Activated naive CD4-positive, alpha-beta T cell treated with anti-CD3 and anti-CD28 coated beads, Interleukin-2, amount 50 U/mL, for 72 hours (primary cell): Measurements from ENCODE around the gene STX16. TPM values are rescaled to one million over a fixed set of nuclear protein-coding genes. Genes with fewer than 3 reads are reported as not detected.

Experiments
- ATAC-seq, 2 donors: fragments of 150-1000 bp; cut with Tn5 transposase; 2 replicates each; pipeline ENCODE4 v1.10.0; 2021; ENCODE audit warnings: mild to moderate bottlenecking in 2 of 2, moderate library complexity in 2 of 2
- DNase-seq, 2 donors: peaks; one replicate each; pipeline ENCODE4 v3.0.0; 2021 to 2022; ENCODE audit warnings: low spot score in 2 of 2
- H3K27ac Mint-ChIP-seq, 2 donors: one replicate each; pipeline ENCODE4 v1.8.0; 2022; ENCODE audit warnings: mild to moderate bottlenecking in 2 of 2, mixed read lengths in 2 of 2
- H3K36me3 Mint-ChIP-seq, 2 donors: one replicate each; pipeline ENCODE4 v1.8.0; 2022; ENCODE audit warnings: mixed read lengths in 2 of 2
- H3K9me3 Mint-ChIP-seq, 2 donors: one replicate each; pipeline ENCODE4 v1.8.0; 2022; ENCODE audit warnings: mixed read lengths in 2 of 2
- total RNA-seq, 2 donors: library from RNA; stranded (reverse); gene quantifications; one replicate each; pipeline ENCODE4 v1.2.3, GENCODE V29; 2022

Gene STX16
- total RNA-seq, 2 donors from 2014 or later: 130 to 135 TPM

DNA sequence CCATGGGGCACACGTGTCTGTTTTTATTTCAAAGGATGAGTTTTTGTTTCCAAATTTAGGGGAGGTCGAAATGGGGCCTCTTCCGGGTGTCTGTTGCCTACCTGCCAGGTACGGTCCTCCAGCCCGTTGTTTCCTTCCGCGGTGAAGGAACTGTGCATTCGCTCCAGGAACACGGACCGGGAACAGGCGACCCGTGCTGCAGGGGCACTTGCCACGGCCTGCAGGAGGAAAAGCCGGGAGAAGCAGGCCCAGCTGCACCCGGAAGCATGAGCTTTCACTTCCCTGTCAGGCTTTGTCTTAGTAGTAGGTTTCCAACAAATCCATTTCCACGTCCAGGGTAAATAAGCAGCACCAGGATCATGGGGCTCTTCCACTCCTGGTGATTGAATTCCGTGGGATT, 24.6 kb downstream of the STX16 start:
- no peak for ATAC-seq
- no peak overlapping the region for H3K27ac Mint-ChIP-seq
- peaks cover 8 to 22% of the 10 kb centered on the region in 2 donors for H3K36me3 Mint-ChIP-seq
- no peak for DNase-seq
- no peaks in the 10 kb centered on the region for H3K9me3 Mint-ChIP-seq

DNA sequence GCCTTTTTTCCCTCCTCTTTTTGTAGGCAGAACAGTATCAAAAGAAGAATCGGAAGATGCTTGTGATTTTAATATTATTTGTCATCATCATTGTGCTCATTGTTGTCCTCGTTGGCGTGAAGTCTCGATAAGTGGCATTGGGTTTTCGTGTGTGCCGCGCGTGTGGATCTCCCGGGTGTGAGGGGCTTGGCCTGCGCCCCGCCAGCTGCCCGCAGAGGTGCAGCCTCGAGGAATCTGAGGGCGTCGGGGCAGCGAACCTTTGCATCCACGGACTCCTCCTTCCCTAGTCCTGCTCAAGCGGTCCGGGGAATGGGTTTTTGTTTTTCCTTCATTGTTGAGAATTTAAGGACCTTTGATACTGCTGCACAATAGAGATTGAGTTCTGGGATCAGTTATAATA, 25.1 kb downstream of the STX16 start:
- ATAC-seq (no peak), DNase-seq (no peak)
- H3K36me3 Mint-ChIP-seq: peaks cover 8 to 22% of the 10 kb centered on the region in 2 donors
- no peak overlapping the region for H3K27ac Mint-ChIP-seq
- H3K9me3 Mint-ChIP-seq: no peaks in the 10 kb centered on the region

DNA sequence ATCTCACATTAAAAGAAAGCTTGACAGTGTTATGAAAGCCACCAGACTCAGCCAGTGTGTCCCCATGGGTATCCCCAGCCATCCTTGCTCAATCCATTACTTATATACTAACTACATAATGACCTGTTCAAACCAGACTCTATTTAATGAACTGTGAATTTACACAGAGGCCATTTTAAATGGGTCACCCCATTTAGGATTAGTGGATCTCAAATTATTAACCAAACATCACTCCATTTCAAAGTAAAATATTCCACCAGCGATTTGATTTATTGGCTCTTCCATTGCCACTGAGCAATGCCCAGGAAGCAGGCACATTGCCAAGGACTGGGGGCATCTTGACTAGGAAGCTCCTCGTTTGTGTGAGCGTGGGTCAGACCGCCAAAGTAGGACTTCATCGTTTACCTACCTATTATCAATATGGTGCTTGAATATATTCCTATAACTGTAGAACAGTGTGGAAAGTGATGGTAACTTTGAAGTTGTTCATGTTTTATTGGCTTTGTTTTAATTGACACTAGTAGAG, 26.1 kb downstream of the STX16 start:
- peaks cover 8 to 22% of the 10 kb centered on the region in 2 donors for H3K36me3 Mint-ChIP-seq

DNA sequence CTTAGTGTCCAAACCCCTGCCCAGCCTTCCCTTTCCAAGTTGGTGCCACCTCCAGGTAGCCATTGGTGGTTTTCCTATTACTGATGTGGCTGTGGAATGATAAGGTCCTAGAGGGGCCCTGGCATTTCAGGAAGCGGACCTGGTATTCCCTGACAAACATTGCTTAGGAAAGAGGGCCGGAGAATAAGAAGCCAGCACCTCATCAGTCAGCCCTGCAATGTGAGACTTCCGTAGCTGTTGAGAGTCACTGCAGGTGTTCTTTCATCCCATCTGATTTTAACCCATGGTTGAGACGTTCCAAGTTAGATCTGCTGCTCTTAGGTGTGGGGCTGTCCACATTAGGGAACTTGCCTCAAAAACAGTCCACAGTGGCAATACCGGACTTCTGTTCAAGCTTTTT, 26.7 kb downstream of the STX16 start:
- peaks cover 8 to 22% of the 10 kb centered on the region in 2 donors for H3K36me3 Mint-ChIP-seq
- no peak overlapping the region for H3K27ac Mint-ChIP-seq
- no peak for DNase-seq
- no peak for ATAC-seq
- H3K9me3 Mint-ChIP-seq: no peaks in the 10 kb centered on the region

More for the DNA sequence above, 26.1 kb downstream of the STX16 start:
- no peaks in the 10 kb centered on the region for H3K9me3 Mint-ChIP-seq
- ATAC-seq (no peak), DNase-seq (no peak)
- no peak overlapping the region for H3K27ac Mint-ChIP-seq

DNA sequence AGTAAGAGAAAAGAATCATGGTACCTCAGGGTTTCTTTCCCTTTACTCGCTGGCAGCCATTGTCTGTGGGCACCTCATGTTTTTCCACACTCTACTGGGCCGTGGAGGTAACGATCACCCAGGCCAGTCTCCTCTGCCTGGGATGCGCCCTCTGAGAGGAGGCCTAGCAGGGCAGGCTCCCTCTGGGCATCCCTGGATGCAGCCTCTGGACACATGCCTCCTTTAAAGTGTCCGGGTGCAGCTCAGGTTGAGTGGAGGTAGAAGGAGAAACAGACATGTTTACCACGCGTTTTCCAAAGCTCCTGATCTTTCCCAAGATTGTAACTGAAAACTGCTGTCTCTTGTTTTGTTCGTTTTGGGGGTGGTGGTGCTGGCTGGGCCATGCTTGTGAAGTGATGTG, 27.7 kb downstream of the STX16 start:
- ATAC-seq (no peak), DNase-seq (no peak)
- H3K9me3 Mint-ChIP-seq: no peaks in the 10 kb centered on the region
- H3K36me3 Mint-ChIP-seq: peaks cover 8 to 22% of the 10 kb centered on the region in 2 donors
- no peak overlapping the region for H3K27ac Mint-ChIP-seq

DNA sequence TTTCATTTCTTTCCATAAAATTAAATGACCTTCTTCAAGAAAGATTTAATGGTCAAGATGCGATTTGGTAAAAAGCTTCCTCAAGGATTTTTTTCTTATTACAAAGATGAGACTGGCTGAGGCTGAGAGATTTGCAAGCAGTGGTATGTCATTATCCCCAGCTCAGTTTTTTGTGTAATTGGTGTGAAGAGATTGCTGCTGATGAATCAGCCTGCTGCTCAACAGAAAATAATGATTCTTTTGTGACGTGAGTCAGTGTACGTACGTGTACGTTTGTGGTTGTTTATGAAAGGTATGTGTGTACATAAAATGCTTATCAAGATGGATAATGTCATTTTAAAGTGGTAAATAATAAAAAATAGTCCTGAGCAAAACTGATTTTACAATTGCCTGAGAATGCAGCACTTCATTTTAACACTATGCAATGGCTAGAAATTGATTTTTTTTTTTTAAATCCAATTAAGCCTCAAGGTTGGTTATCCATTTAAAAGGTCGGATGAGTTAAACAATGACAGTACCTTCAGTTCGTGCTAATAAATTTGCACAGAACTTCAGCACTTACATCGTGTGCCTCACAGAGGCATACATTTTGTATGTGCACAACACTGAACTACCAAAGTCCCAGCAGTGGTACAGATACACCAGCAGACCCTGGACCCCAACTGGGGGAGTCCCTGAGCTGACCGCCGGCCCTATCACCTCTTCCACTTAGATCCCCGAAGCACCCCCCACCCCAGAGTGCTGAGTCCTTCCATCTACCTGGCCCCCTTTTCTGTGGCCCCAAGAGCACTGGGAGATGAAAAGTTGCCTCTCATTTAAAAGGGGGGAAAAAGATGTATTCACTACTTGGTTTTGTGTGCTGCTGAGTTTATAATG, 31.8 kb downstream of the STX16 start:
- DNase-seq: no peak
- ATAC-seq: no peak
- H3K27ac Mint-ChIP-seq: no peak overlapping the region
- peaks cover 0 to 15% of the 10 kb centered on the region in 2 donors for H3K36me3 Mint-ChIP-seq
- H3K9me3 Mint-ChIP-seq: no peaks in the 10 kb centered on the region

DNA sequence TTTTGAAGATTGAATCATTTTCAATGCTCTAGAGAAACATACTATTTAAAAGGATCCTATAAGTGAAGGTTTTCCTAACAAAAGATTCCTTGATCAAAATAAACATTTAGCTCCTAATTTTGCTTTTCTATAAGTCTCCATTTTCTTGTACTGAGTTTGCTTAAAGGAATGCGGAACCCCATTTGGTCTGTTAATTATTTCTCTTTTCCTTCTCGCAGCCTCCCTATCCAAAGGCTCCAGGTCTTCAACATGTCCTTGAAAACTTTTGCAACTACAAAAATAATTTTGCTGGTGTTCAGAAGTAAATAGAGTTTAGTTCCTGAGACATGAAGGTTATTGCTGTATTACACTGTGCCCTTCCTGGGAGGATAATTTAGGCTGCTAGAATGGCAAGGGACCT, 33.2 kb downstream of the STX16 start:
- H3K36me3 Mint-ChIP-seq: peaks cover 0 to 15% of the 10 kb centered on the region in 2 donors
- ATAC-seq (no peak), DNase-seq (no peak)
- H3K27ac Mint-ChIP-seq: no peak overlapping the region
- no peaks in the 10 kb centered on the region for H3K9me3 Mint-ChIP-seq

DNA sequence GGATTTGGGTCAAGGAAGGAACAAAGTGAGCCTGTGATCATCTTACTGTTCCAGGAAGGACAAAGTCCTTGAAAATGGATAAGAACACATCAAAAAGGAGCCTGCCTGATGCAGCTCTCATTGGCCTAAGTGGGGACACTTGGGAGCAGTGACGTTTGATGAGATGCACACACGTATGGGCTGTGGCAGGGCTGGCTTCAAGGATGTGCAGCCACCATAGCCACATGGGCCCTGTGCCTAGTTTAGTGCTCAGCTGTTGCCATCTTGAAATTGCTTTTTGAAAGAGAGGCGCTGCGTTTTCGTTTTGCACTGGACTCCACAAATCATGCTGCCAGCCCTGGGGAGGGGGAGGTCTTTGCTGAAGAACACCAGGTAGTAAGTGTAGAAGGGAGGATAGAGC, 34.9 kb downstream of the STX16 start:
- H3K36me3 Mint-ChIP-seq: peaks cover 0 to 5% of the 10 kb centered on the region in 2 donors
- DNase-seq: no peak
- no peaks in the 10 kb centered on the region for H3K9me3 Mint-ChIP-seq
- H3K27ac Mint-ChIP-seq: no peak overlapping the region
- ATAC-seq: no peak

DNA sequence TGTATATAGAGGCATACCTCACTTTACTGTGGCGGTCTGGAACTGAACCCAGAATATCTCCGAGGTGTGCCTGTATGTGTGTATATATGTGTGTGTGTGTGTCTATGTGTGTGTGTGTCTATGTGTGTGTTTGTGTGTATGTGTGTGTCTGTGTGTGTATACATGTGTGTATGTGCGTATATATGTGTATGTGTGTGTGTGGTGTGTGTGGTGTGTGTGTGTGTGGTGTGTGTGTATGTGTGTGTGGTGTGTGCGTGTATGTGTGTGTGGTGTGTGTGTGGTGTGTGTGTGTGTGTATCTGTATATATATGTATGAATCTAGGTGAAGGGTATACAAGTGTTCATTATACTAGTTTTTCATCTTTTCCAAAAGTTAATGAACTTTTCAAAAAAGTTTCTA, 37.3 kb downstream of the STX16 start:
- no peaks in the 10 kb centered on the region for H3K9me3 Mint-ChIP-seq
- ATAC-seq: no peak
- no peak overlapping the region for H3K27ac Mint-ChIP-seq

DNA sequence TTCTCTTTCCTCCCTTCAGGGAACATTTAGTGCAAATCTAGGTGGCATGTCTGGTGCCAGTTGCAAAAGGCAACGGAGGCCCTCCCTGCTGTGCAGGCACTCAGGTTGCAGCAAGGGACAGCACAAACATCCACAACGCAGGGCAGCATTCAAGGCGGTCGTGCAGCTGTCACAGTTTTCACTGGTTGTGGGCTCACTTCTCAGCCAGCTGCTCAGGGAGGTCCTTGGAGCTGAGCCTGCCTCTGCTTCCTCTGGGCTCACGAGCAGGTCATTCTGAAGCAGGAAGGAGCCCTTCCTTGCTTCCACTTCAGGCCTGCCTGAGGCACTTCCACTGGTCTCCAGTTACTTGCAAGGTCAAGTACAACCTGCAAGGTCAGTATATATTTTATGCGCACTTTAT, 37.8 kb downstream of the STX16 start:
- Mint-ChIP-seq H3K27ac (peak overlapping the region in 1 of 2 donors; percentile 65), H3K36me3 (peaks cover 0 to 5% of the 10 kb centered on the region in 2 donors), H3K9me3 (no peaks in the 10 kb centered on the region)
- DNase-seq (no peak), ATAC-seq (no peak)

More for the DNA sequence above, 37.3 kb downstream of the STX16 start:
- peaks cover 0 to 5% of the 10 kb centered on the region in 2 donors for H3K36me3 Mint-ChIP-seq
- DNase-seq: no peak

DNA sequence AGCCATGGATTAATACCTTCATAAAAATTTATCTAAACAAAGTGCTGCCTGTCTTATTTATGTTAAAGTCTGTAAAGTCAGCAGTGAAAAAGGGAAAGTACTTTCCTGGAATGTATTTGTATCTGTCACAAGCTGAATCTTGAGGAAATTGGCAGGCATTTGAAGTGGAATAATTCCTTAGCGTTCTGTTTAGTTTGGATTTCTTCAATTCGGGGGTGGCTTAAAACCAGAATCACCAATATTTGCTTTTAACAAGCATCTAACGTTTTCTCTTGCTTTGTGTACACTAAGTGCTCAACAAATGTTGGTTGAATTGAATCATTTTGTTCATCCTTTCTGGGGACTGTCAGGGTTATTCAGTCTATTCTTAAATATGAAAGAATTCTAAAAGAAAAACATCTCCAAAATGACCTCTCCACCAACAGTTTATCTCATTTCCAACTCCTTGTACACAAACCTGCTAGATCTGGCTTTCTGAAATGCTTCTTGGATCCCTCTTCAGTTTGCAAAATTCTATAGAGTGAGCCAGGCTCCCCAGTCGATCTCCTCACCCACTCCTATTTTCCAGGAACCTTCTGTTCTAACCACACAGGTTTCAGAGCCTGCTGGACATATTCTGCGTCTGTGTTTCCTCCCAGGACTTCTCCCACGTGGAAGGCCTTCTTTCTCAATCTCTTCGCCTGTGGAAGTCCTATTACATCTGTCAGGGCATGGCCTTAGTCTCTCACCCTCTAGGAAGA, 39.5 kb downstream of the STX16 start:
- Mint-ChIP-seq H3K36me3 (peaks cover 0 to 1% of the 10 kb centered on the region in 2 donors), H3K27ac (peak overlapping the region; percentile 55 to 80), H3K9me3 (no peaks in the 10 kb centered on the region)
- DNase-seq: no peak
- no peak for ATAC-seq

DNA sequence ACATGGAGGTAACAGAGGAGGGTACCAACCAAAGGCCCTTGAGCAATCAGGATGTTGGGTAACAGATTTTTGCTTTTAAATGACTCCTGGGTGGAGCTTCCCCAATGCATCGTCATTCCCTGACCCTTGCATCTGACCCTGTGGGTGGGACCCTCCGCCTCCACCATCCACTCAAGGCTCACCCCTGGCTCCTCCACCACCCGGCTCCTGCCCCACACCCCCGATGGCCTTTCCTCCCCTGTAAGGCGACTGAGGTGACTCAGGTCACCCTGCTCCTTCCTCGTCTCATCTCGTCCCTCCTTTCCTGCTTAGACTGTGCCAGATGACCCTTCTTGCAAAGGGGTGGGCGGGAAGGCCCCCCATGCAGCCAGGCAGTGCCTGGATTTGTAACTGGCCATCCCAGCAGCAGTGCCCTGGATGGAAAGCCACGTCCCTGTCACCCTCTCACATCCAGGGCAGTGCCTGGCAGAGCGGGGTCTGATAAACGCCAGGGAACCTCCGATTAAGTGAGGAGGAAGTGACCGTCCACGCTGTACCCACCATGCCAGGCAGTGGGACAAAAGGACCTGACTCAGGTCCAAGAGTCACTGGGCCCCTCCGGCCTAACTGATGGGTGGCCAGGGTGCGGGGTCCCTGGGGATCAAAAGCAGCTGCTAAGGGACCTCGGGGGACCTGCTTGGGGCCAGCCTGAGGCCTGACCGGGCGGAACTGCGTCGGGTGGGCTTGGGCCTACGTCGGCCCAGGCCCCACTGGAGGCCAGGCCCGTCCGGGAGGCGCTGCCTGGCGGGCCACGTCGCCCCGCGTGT, 40.9 kb downstream of the STX16 start:
- ATAC-seq (no peak), DNase-seq (peak in 1 of 2 donors; percentile 14)
- peak overlapping the region; percentile 68 to 80 for H3K27ac Mint-ChIP-seq
- H3K9me3 Mint-ChIP-seq: no peaks in the 10 kb centered on the region
- no peaks in the 10 kb centered on the region for H3K36me3 Mint-ChIP-seq

DNA sequence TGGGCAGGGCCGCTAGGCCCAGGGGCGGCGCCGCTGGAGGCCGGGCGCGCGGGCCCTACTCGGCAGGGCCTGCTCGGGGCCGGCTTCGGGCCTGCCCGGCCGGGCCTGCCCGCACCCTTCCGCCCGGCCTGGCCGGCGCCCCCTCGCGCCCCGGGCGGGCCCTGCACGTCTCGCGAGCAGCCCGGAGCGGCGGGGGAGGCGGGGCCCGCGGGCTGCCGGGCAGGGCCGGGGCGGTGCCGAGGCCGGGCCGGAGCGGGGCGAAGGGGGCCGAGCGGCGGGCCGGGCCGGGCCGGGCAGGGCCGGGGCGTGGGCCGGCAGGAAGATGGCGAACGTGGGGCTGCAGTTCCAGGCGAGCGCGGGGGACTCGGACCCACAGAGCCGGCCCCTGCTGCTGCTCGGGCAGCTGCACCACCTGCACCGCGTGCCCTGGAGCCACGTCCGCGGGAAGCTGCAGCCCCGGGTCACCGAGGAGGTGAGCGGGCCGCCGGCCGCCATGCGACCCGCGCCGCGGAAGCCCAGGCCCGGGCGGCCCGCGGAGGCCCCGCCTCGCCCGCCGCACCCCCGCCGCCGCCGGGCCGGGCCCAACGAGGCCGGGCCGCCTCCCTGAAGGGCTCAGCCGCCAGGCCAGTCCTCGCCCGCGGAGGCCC, 41.6 kb downstream of the STX16 start, which contains the start of gene NPEPL1:
TSS of gene NPEPL1 (plus strand) at position 222 of the 647 bp plus-strand sequence. CDS start at position 323, 101 bp downstream.
- DNase-seq: peak; percentile 76 to 78
- no peaks in the 10 kb centered on the region for H3K9me3 Mint-ChIP-seq
- peak; percentile 90 to 97 for ATAC-seq
- peak within 1 kb of the TSS; percentile 80 to 90 for H3K27ac Mint-ChIP-seq
- no peaks in the 10 kb centered on the region for H3K36me3 Mint-ChIP-seq

DNA sequence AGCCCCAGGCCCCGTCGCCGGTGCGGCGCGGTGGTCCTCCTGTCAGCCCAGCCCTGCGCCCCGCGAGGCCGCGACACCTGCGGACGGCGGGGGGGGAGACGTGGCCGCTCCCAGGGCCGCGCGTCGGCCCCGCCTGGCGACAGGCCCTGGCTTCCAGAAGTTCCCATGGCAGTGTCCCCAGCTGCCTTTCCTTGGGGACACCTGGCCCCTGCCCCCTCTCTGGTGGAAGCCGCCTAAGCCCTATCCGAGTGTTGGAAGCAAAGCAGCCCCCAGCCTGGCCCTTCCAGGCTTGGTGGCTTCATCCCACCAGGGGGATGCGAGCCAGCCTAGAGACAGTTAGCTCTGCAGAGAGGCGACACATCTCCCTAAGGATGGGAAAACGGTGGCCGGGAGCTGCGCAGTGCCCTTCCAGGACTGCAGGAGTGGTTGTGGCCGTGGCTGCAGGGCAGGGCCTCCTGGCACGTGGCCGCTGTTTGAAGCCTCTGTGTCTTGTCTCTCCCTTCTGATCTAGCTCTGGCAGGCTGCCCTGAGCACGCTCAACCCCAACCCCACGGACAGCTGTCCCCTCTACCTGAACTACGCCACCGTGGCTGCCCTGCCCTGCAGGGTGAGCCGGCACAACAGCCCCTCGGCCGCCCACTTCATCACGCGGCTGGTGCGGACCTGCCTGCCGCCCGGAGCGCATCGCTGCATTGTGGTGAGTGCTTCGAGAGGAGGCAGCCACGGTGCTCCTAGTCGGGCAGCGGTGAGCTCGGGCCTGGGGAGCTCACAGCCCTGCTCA, 42.3 kb downstream of the STX16 start:
- no peaks in the 10 kb centered on the region for H3K9me3 Mint-ChIP-seq
- peak overlapping the region; percentile 80 to 90 for H3K27ac Mint-ChIP-seq
- DNase-seq: peak; percentile 24 to 54
- H3K36me3 Mint-ChIP-seq: no peaks in the 10 kb centered on the region
- peak in 1 of 2 donors; percentile 27 for ATAC-seq
